Vagina (tissue), 2 donors: ENCODE data around the gene ZNF622.

Experiments
- CTCF ChIP-seq, 3 experiments: fragments of 450-650 bp in 2 of 3; fragments of 200-600 bp in 1 of 3; sonication (generic) in 1 of 3; IDR thresholded peaks; one replicate each; pipeline ENCODE4 v1.5.1; 2017 to 2019; ENCODE audit warnings: antibody characterized with exemption in 3 of 3, mild to moderate bottlenecking in 2 of 3, moderate library complexity in 2 of 3
- POLR2A ChIP-seq, 2 donors: fragments of 450-650 bp; IDR thresholded peaks; one replicate each; pipeline ENCODE4 v1.6.1; 2017; ENCODE audit warnings: antibody characterized with exemption in 2 of 2, mild to moderate bottlenecking in 2 of 2, moderate library complexity in 2 of 2
- POLR2AphosphoS5 ChIP-seq, 2 donors: sonication (generic); formaldehyde crosslinking; IDR thresholded peaks; one replicate each; pipeline ENCODE4 v1.9.0; 2017; ENCODE audit warnings: antibody characterized with exemption in 2 of 2, mild to moderate bottlenecking in 2 of 2, low read depth in 1 of 2; ENCODE audit not compliant: insufficient read depth in 1 of 2

GRCh38 chr5:16455668-16456067 lies 9.9 kb downstream of the ZNF622 start:
- no peak for TF ChIP-seq POLR2AphosphoS5 (IDR thresholded peaks at IDR 0.05; ENCODE audit: insufficient read depth in 1 of 2, low read depth in 1 of 2)
- TF ChIP-seq CTCF (IDR thresholded peaks at IDR 0.05) = no peak
- no peak for TF ChIP-seq POLR2A (IDR thresholded peaks at IDR 0.05)
